Osteoblast (primary cell): Measurements from ENCODE around the gene MYO10. TPM values are rescaled to one million over a fixed set of nuclear protein-coding genes. Genes with fewer than 3 reads are reported as not detected.

Experiments
- DNase-seq: peaks from one replicate; pipeline ENCODE4 v3.0.0; 2011; ENCODE audit warnings: low spot score, mixed read lengths; ENCODE audit not compliant: insufficient read length; ENCODE audit errors: missing footprints
- H2AFZ ChIP-seq: 2 replicates; pipeline ENCODE4 v1.6.0; 2011; ENCODE audit warnings: mild to moderate bottlenecking, low read length
- H3K27ac ChIP-seq: 2 replicates; pipeline ENCODE4 v1.5.1; 2011; ENCODE audit warnings: mild to moderate bottlenecking, low read depth, low read length, moderate library complexity
- H3K27me3 ChIP-seq: 2 replicates; pipeline ENCODE4 v1.6.0; 2012; ENCODE audit warnings: mild to moderate bottlenecking, control low read depth, inconsistent platforms, low read length, moderate library complexity; ENCODE audit not compliant: insufficient read depth
- H3K36me3 ChIP-seq: 2 replicates; pipeline ENCODE4 v1.5.1; 2011; ENCODE audit warnings: mild to moderate bottlenecking, low read length, control low read depth, moderate library complexity; ENCODE audit not compliant: insufficient read depth
- H3K4me1 ChIP-seq: 2 replicates; pipeline ENCODE4 v1.5.1; 2011; ENCODE audit warnings: mild to moderate bottlenecking, low read length, control low read depth, moderate library complexity; ENCODE audit not compliant: insufficient read depth
- H3K4me2 ChIP-seq: 2 replicates; pipeline ENCODE4 v1.6.0; 2011; ENCODE audit warnings: mild to moderate bottlenecking, low read length; ENCODE audit not compliant: insufficient read depth
- H3K4me3 ChIP-seq: fragments of 200-600 bp; sonication (generic); 3 replicates; pipeline ENCODE4 v1.5.1; 2012; ENCODE audit warnings: mild to moderate bottlenecking, low read length, inconsistent platforms; ENCODE audit not compliant: insufficient read depth
- H3K79me2 ChIP-seq: 2 replicates; pipeline ENCODE4 v1.6.0; 2012; ENCODE audit warnings: mild to moderate bottlenecking, low read length, control low read depth, inconsistent platforms; ENCODE audit not compliant: insufficient read depth
- H3K9me3 ChIP-seq: 2 replicates; pipeline ENCODE4 v1.5.1; 2011; ENCODE audit warnings: low read depth, low read length, control low read depth
- H4K20me1 ChIP-seq: 2 replicates; pipeline ENCODE4 v1.6.0; 2012; ENCODE audit warnings: mild to moderate bottlenecking, low read length, control low read depth; ENCODE audit not compliant: insufficient read depth
- CTCF ChIP-seq: IDR thresholded peaks from 2 replicates; pipeline ENCODE4 v1.5.1; 2011; ENCODE audit warnings: mild to moderate bottlenecking, low read depth, low read length, moderate library complexity; ENCODE audit errors: extremely low read depth
- total RNA-seq: library from RNA; depleted of rRNA; stranded (reverse); fragments of >200 nt; gene quantifications from 2 replicates; pipeline ENCODE4 v1.2.3, GENCODE V29; 2012

Gene MYO10
- total RNA-seq, 1 donor: 40.9 TPM

DNA sequence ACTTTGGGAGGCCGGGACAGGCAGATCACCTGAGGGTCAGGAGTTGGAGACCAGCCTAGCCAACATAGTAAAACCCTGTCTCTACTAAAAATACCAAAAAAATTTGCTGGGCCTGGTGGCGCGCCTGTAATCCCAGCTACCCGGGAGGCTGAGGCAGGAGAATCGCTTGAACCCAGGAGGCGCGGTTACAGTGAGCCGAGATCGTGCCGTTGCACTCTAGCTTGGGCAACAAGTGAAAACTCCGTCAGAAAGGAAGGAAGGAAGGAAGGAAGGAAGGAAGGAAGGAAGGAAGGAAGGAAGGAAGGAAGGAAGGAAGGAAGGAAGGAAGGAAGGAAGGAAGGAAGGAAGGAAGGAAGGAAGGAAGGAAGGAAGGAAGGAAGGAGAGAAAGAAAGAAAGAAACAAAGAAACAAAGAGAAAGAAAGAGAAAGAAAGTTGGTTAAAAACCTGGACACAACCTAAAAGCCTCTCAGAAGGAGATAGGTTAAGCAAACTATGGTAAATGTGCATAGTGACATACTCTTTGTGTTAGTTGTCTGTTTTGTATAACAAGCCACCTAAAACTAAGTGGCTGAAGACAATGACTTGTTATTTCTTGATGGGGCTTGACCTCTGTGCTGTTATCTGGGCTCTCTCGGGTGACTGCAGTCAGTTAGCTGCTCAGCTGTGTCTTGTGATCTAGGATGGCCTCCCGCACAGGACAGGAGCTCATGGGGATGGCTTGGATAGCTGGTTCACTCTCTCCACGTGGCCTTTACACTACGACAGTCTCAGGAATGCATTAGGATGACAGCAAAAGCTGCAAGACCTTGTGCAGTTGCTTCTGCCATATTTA, 8.0 kb upstream of the MYO10 start:
- no peak overlapping the region for H3K27ac ChIP-seq

GRCh38 chr5:16937503-16938161, 1.5 kb upstream of the MYO10 start:
- Histone ChIP-seq H3K27ac (no peak overlapping the region), H2AFZ (no peak overlapping the region), H3K79me2 (peaks cover 34% of the 10 kb centered on the region), H3K9me3 (no peaks in the 10 kb centered on the region), H3K4me1 (peaks cover 15% of the 10 kb centered on the region), H4K20me1 (peaks cover 6% of the 10 kb centered on the region), H3K4me3 (no peak overlapping the region), H3K27me3 (peaks cover 18% of the 10 kb centered on the region), H3K36me3 (no peaks in the 10 kb centered on the region), H3K4me2 (no peak overlapping the region)
- DNase-seq: peak; percentile 42
- TF ChIP-seq CTCF: no peak

More for the DNA sequence above, 8.0 kb upstream of the MYO10 start:
- DNase-seq: no peak
- H3K4me2 ChIP-seq: no peak overlapping the region
- no peaks in the 10 kb centered on the region for H3K4me1 ChIP-seq
- no peak overlapping the region for H3K4me3 ChIP-seq
- no peak overlapping the region for H2AFZ ChIP-seq
- H3K79me2 ChIP-seq: no peaks in the 10 kb centered on the region
- no peaks in the 10 kb centered on the region for H4K20me1 ChIP-seq
- TF ChIP-seq CTCF: no peak
- H3K9me3 ChIP-seq: no peaks in the 10 kb centered on the region
- no peaks in the 10 kb centered on the region for H3K36me3 ChIP-seq
- H3K27me3 ChIP-seq: peaks cover 4% of the 10 kb centered on the region

- peak overlapping the region; percentile 73 for H3K27ac ChIP-seq
- H3K4me2 ChIP-seq: peak overlapping the region; percentile 91
- peak overlapping the region; percentile 92 for H3K4me3 ChIP-seq
These were observed 926 bp upstream of the MYO10 start for GRCh38 chr5:16936989-16937438.

More at GRCh38 chr5:16936989-16937438, 926 bp upstream of the MYO10 start:
- H3K27me3 ChIP-seq: peaks cover 18% of the 10 kb centered on the region
- H3K36me3 ChIP-seq: no peaks in the 10 kb centered on the region
- peaks cover 10% of the 10 kb centered on the region for H4K20me1 ChIP-seq
- no peak for DNase-seq
- no peak for TF ChIP-seq CTCF
- H3K79me2 ChIP-seq: peaks cover 40% of the 10 kb centered on the region
- peaks cover 21% of the 10 kb centered on the region for H3K4me1 ChIP-seq
- H2AFZ ChIP-seq: peak overlapping the region; percentile 98
- H3K9me3 ChIP-seq: no peaks in the 10 kb centered on the region
